ENCODE data around the gene SPATA2L. TPM values are rescaled to one million over a fixed set of nuclear protein-coding genes. Genes with fewer than 3 reads are reported as not detected.
A peak's percentile ranks its signal among the peaks of the same experiment; 100 is the strongest.

SPATA2L gene
- total and polyA plus RNA-seq, 2 of the 13 experiments (the other 11 are each of a cell fraction or from before 2014, with no cell fraction given), result 9.1 to 20.7 TPM

DNA sequence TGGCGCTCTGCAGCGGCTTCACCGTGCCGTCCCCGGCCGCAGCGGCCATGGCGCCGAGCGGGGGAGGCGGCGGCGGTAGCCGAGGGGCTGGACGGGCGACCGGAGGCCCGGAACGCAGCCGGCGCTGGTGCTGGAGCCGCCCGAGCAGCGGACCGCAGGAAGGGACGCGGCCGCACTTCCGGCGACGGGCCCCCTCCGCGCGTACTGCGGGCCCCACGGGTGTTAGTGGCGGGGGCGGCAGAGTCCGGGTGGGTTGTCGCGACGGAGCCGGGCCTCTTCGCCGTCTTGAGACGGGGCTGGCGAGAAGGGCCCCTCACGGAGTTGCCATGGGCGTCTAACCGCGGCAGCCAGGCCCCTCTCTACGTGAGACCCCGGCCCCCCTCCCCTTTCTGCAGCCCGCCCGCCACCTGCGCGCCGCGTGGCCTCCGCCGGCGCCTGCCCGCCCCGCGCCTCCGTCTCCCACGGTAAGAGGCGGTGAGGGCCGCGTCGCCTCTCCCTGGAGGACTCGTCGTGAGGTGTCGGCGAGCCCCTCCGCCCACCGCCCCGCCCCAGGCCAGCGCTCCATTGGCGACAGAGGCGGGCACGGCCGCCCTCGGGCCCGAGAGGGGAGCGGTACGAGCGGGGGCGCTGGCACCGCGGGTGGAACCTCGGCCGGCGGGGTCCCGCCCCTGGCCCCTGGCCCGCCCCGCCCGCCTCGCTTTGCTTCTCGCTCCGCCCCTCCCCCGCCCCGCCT, 19.5 kb upstream of the SPATA2L start, which contains the start of the genes VPS9D1 and ZNF276 (continued):
- TF ChIP-seq, protein P1, sequence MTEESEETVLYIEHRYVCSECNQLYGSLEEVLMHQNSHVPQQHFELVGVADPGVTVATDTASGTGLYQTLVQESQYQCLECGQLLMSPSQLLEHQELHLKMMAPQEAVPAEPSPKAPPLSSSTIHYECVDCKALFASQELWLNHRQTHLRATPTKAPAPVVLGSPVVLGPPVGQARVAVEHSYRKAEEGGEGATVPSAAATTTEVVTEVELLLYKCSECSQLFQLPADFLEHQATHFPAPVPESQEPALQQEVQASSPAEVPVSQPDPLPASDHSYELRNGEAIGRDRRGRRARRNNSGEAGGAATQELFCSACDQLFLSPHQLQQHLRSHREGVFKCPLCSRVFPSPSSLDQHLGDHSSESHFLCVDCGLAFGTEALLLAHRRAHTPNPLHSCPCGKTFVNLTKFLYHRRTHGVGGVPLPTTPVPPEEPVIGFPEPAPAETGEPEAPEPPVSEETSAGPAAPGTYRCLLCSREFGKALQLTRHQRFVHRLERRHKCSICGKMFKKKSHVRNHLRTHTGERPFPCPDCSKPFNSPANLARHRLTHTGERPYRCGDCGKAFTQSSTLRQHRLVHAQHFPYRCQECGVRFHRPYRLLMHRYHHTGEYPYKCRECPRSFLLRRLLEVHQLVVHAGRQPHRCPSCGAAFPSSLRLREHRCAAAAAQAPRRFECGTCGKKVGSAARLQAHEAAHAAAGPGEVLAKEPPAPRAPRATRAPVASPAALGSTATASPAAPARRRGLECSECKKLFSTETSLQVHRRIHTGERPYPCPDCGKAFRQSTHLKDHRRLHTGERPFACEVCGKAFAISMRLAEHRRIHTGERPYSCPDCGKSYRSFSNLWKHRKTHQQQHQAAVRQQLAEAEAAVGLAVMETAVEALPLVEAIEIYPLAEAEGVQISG (CRISPR knock-in tag; IDR thresholded peaks at IDR 0.05), result peak; percentile 96
- TF ChIP-seq, protein P2, sequence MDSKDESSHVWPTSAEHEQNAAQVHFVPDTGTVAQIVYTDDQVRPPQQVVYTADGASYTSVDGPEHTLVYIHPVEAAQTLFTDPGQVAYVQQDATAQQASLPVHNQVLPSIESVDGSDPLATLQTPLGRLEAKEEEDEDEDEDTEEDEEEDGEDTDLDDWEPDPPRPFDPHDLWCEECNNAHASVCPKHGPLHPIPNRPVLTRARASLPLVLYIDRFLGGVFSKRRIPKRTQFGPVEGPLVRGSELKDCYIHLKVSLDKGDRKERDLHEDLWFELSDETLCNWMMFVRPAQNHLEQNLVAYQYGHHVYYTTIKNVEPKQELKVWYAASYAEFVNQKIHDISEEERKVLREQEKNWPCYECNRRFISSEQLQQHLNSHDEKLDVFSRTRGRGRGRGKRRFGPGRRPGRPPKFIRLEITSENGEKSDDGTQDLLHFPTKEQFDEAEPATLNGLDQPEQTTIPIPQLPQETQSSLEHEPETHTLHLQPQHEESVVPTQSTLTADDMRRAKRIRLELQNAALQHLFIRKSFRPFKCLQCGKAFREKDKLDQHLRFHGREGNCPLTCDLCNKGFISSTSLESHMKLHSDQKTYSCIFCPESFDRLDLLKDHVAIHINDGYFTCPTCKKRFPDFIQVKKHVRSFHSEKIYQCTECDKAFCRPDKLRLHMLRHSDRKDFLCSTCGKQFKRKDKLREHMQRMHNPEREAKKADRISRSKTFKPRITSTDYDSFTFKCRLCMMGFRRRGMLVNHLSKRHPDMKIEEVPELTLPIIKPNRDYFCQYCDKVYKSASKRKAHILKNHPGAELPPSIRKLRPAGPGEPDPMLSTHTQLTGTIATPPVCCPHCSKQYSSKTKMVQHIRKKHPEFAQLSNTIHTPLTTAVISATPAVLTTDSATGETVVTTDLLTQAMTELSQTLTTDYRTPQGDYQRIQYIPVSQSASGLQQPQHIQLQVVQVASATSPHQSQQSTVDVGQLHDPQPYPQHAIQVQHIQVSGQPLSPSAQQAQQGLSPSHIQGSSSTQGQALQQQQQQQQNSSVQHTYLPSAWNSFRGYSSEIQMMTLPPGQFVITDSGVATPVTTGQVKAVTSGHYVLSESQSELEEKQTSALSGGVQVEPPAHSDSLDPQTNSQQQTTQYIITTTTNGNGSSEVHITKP (CRISPR knock-in tag; IDR thresholded peaks at IDR 0.05; ENCODE audit: low read depth), result no peak
- TF ChIP-seq, protein P3, sequence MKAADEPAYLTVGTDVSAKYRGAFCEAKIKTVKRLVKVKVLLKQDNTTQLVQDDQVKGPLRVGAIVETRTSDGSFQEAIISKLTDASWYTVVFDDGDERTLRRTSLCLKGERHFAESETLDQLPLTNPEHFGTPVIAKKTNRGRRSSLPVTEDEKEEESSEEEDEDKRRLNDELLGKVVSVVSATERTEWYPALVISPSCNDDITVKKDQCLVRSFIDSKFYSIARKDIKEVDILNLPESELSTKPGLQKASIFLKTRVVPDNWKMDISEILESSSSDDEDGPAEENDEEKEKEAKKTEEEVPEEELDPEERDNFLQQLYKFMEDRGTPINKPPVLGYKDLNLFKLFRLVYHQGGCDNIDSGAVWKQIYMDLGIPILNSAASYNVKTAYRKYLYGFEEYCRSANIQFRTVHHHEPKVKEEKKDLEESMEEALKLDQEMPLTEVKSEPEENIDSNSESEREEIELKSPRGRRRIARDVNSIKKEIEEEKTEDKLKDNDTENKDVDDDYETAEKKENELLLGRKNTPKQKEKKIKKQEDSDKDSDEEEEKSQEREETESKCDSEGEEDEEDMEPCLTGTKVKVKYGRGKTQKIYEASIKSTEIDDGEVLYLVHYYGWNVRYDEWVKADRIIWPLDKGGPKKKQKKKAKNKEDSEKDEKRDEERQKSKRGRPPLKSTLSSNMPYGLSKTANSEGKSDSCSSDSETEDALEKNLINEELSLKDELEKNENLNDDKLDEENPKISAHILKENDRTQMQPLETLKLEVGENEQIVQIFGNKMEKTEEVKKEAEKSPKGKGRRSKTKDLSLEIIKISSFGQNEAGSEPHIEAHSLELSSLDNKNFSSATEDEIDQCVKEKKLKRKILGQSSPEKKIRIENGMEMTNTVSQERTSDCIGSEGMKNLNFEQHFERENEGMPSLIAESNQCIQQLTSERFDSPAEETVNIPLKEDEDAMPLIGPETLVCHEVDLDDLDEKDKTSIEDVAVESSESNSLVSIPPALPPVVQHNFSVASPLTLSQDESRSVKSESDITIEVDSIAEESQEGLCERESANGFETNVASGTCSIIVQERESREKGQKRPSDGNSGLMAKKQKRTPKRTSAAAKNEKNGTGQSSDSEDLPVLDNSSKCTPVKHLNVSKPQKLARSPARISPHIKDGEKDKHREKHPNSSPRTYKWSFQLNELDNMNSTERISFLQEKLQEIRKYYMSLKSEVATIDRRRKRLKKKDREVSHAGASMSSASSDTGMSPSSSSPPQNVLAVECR (CRISPR knock-in tag; IDR thresholded peaks at IDR 0.05; ENCODE audit: borderline replicate concordance), result peak; percentile 85
- no peak for TF ChIP-seq THYN1 (CRISPR knock-in tag; IDR thresholded peaks at IDR 0.05; ENCODE audit: borderline replicate concordance, low read depth)
- TF ChIP-seq, protein P4, sequence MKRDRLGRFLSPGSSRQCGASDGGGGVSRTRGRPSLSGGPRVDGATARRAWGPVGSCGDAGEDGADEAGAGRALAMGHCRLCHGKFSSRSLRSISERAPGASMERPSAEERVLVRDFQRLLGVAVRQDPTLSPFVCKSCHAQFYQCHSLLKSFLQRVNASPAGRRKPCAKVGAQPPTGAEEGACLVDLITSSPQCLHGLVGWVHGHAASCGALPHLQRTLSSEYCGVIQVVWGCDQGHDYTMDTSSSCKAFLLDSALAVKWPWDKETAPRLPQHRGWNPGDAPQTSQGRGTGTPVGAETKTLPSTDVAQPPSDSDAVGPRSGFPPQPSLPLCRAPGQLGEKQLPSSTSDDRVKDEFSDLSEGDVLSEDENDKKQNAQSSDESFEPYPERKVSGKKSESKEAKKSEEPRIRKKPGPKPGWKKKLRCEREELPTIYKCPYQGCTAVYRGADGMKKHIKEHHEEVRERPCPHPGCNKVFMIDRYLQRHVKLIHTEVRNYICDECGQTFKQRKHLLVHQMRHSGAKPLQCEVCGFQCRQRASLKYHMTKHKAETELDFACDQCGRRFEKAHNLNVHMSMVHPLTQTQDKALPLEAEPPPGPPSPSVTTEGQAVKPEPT (CRISPR knock-in tag; IDR thresholded peaks at IDR 0.05; ENCODE audit: low read depth), result peak; percentile 96
- TF ChIP-seq, protein P5, sequence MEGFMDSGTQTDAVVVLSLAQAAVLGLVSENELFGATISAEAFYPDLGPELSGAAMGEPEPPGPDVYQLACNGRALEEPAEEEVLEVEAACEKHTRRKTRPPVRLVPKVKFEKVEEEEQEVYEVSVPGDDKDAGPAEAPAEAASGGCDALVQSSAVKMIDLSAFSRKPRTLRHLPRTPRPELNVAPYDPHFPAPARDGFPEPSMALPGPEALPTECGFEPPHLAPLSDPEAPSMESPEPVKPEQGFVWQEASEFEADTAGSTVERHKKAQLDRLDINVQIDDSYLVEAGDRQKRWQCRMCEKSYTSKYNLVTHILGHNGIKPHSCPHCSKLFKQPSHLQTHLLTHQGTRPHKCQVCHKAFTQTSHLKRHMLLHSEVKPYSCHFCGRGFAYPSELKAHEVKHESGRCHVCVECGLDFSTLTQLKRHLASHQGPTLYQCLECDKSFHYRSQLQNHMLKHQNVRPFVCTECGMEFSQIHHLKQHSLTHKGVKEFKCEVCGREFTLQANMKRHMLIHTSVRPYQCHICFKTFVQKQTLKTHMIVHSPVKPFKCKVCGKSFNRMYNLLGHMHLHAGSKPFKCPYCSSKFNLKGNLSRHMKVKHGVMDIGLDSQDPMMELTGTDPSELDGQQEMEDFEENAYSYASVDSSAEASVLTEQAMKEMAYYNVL (CRISPR knock-in tag; IDR thresholded peaks at IDR 0.05; ENCODE audit: borderline replicate concordance), result 0 out of 2 replicates have a peak, but pooled peaks have one; percentile 10
- peak; percentile 72; the same call in 1 of the 2 replicates for TF ChIP-seq ZNF562 (CRISPR knock-in tag; IDR thresholded peaks at IDR 0.05; ENCODE audit: borderline replicate concordance)
- TF ChIP-seq CAMTA2 (CRISPR knock-in tag; IDR thresholded peaks at IDR 0.05; ENCODE audit: borderline replicate concordance), result no peak
- no peak; the same call in 1 of the 2 replicates for TF ChIP-seq TBP (CRISPR knock-in tag; IDR thresholded peaks at IDR 0.05)
- TF ChIP-seq ATF1 (CRISPR knock-in tag; IDR thresholded peaks at IDR 0.05), result no peak
- peak; percentile 92 for TF ChIP-seq ZSCAN25 (CRISPR knock-in tag; IDR thresholded peaks at IDR 0.05)
- TF ChIP-seq HNRNPH1 (optimal IDR thresholded peaks at IDR 0.05; ENCODE audit: low read depth, low read length), result no peak
